ENCODE measurements around the gene P2RX1.

Gene P2RX1

GRCh38 chr17:3956983-3957382 lies 40.7 kb upstream of the P2RX1 start:
- Histone ChIP-seq H3K9me3 (replicated peaks in 1 of 2; ENCODE audit: control insufficient read depth in 2 of 2, insufficient read depth in 1 of 2, low read depth in 1 of 2, low read length in 2 of 2) (no peaks in the 10 kb centered on the region), H2BK15ac (ENCODE audit: low read length) (no peak overlapping the region), H2BK120ac (ENCODE audit: low read depth, low read length) (no peak overlapping the region), H3K9ac (ENCODE audit: low read depth, low read length, poor library complexity) (peak overlapping the region; percentile 64), H3K18ac (ENCODE audit: low read length) (no peak overlapping the region), H3K27me3 (ENCODE audit: control insufficient read depth in 3 of 3, insufficient read depth in 3 of 3, low read depth in 1 of 3, low read length in 3 of 3) (peaks cover 0 to 58% (median 9%) of the 10 kb centered on the region in 3 experiments), H2BK5ac (ENCODE audit: low read length) (no peak overlapping the region), H3K23ac (ENCODE audit: low read depth, low read length, poor library complexity) (no peak overlapping the region), H3K4me2 (ENCODE audit: insufficient read depth, low read length, poor library complexity, severe bottlenecking) (no peak overlapping the region), H2BK12ac (ENCODE audit: low read length) (no peak overlapping the region), H3K4ac (ENCODE audit: low read length) (no peak overlapping the region), H2AFZ (ENCODE audit: low read length) (no peak overlapping the region), H3K27ac (replicated peaks; ENCODE audit: low read length) (no peak overlapping the region), H2AK5ac (ENCODE audit: low read depth, low read length) (no peak overlapping the region), H3K36me3 (replicated peaks in 1 of 2; ENCODE audit: control insufficient read depth in 2 of 2, insufficient read depth in 2 of 2, low read length in 2 of 2) (no peaks in the 10 kb centered on the region), H4K91ac (ENCODE audit: low read depth, low read length, poor library complexity) (no peak overlapping the region), H4K8ac (ENCODE audit: low read depth, low read length) (no peak overlapping the region), H3K14ac (ENCODE audit: low read length) (no peak overlapping the region), H3K79me1 (ENCODE audit: low read depth, low read length) (no peaks in the 10 kb centered on the region), H3K4me3 (ENCODE audit: low read length in 2 of 2) (no peak overlapping the region), H3K4me1 (ENCODE audit: control insufficient read depth in 2 of 2, insufficient read depth in 1 of 2, low read depth in 1 of 2, low read length in 2 of 2) (peaks cover 0 to 4% of the 10 kb centered on the region in 2 donors)
- WGBS, 2 donors (ENCODE audit: extremely low coverage in 2 of 2, insufficient read length in 2 of 2, insufficient replicate concordance in 1 of 2): no CpG with 5 or more reads among the region's 12 CpGs
- DNase-seq (ENCODE audit: low spot score): no peak

DNA sequence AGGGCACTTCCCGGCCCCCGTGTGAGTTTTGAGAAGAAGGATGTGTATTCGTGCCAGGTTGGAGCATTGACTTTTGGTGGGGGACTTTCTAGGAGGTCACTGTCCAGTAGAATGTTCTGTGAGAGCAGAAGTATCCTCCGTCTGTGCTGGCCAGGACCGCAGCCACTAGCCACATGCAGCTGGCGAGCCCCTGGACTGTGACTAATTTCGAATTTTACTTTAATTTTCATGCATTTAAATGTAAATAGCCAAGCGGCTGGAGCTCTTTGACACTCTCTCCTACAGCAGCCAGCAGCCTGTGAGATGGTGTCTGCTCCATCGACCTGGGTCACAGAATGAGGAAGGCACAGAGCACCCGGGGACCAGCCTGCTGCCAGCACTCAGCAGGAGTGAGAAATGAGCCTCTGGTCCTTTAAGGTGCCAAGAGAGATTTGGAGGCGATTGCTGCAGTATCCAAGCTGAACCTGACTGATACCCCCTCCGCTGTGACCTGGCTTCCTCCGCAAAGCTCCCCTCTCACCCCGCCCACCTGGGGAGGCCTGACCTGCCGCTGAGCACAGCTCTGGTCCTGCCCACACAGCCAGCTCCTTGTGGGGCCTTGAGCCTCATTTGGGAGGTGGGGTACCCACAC lies 40.2 kb upstream of the P2RX1 start:
- no peak overlapping the region for H2BK12ac ChIP-seq (ENCODE audit: low read length)
- no peak overlapping the region for H4K91ac ChIP-seq (ENCODE audit: low read depth, low read length, poor library complexity)
- no peak overlapping the region for H3K18ac ChIP-seq (ENCODE audit: low read length)
- no peak overlapping the region for H2BK15ac ChIP-seq (ENCODE audit: low read length)
- no peak overlapping the region for H3K4me2 ChIP-seq (ENCODE audit: insufficient read depth, low read length, poor library complexity, severe bottlenecking)
- H2BK120ac ChIP-seq (ENCODE audit: low read depth, low read length): no peak overlapping the region
- H3K23ac ChIP-seq (ENCODE audit: low read depth, low read length, poor library complexity): no peak overlapping the region
- no peaks in the 10 kb centered on the region for H3K36me3 ChIP-seq (replicated peaks in 1 of 2; ENCODE audit: control insufficient read depth in 2 of 2, insufficient read depth in 2 of 2, low read length in 2 of 2)
- H3K79me1 ChIP-seq (ENCODE audit: low read depth, low read length): no peaks in the 10 kb centered on the region
- no peaks in the 10 kb centered on the region for H3K9me3 ChIP-seq (replicated peaks in 1 of 2; ENCODE audit: control insufficient read depth in 2 of 2, insufficient read depth in 1 of 2, low read depth in 1 of 2, low read length in 2 of 2)
- DNase-seq (ENCODE audit: low spot score): no peak
- no peak overlapping the region for H3K4ac ChIP-seq (ENCODE audit: low read length)
- no peak overlapping the region for H3K9ac ChIP-seq (ENCODE audit: low read depth, low read length, poor library complexity)
- peaks cover 0 to 4% of the 10 kb centered on the region in 2 donors for H3K4me1 ChIP-seq (ENCODE audit: control insufficient read depth in 2 of 2, insufficient read depth in 1 of 2, low read depth in 1 of 2, low read length in 2 of 2)
- H3K27ac ChIP-seq (replicated peaks; ENCODE audit: low read length): no peak overlapping the region
- H3K14ac ChIP-seq (ENCODE audit: low read length): no peak overlapping the region
- no peak overlapping the region for H2BK5ac ChIP-seq (ENCODE audit: low read length)
- no peak overlapping the region for H3K4me3 ChIP-seq (ENCODE audit: low read length in 2 of 2)
- H2AFZ ChIP-seq (ENCODE audit: low read length): no peak overlapping the region
- no CpG with 5 or more reads among the region's 15 CpGs for WGBS, 2 donors (ENCODE audit: extremely low coverage in 2 of 2, insufficient read length in 2 of 2, insufficient replicate concordance in 1 of 2)
- H4K8ac ChIP-seq (ENCODE audit: low read depth, low read length): no peak overlapping the region
- no peak overlapping the region for H2AK5ac ChIP-seq (ENCODE audit: low read depth, low read length)
- H3K27me3 ChIP-seq (ENCODE audit: control insufficient read depth in 3 of 3, insufficient read depth in 3 of 3, low read depth in 1 of 3, low read length in 3 of 3): peaks cover 0 to 53% (median 3%) of the 10 kb centered on the region in 3 experiments

DNA sequence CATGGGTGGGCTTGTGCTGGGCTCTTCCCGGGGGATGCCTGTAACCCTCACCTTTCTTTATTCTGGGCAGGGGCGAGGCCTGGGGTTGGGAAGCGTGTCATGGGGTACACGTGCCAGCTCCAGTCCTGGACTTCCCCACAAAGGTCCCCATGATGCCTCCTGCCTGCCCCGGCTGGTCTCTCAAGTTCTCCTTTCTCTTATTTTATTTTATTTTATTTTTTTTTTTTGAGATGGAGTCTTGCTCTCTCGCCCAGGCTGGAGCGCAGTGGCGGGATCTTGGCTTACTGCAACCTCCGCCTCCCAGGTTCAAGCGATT lies 39.4 kb upstream of the P2RX1 start:
- Histone ChIP-seq H3K4me3 (ENCODE audit: low read length in 2 of 2) (no peak overlapping the region), H3K79me1 (ENCODE audit: low read depth, low read length) (no peaks in the 10 kb centered on the region), H3K9me3 (replicated peaks in 1 of 2; ENCODE audit: control insufficient read depth in 2 of 2, insufficient read depth in 1 of 2, low read depth in 1 of 2, low read length in 2 of 2) (no peaks in the 10 kb centered on the region), H4K8ac (ENCODE audit: low read depth, low read length) (no peak overlapping the region), H3K27ac (replicated peaks; ENCODE audit: low read length) (no peak overlapping the region), H2AFZ (ENCODE audit: low read length) (no peak overlapping the region), H3K9ac (ENCODE audit: low read depth, low read length, poor library complexity) (no peak overlapping the region), H3K14ac (ENCODE audit: low read length) (no peak overlapping the region), H3K27me3 (ENCODE audit: control insufficient read depth in 3 of 3, insufficient read depth in 3 of 3, low read depth in 1 of 3, low read length in 3 of 3) (peaks cover 0 to 45% (median 0%) of the 10 kb centered on the region in 3 experiments), H4K91ac (ENCODE audit: low read depth, low read length, poor library complexity) (no peak overlapping the region), H3K18ac (ENCODE audit: low read length) (no peak overlapping the region), H3K36me3 (replicated peaks in 1 of 2; ENCODE audit: control insufficient read depth in 2 of 2, insufficient read depth in 2 of 2, low read length in 2 of 2) (no peaks in the 10 kb centered on the region), H3K4me1 (ENCODE audit: control insufficient read depth in 2 of 2, insufficient read depth in 1 of 2, low read depth in 1 of 2, low read length in 2 of 2) (peaks cover 0 to 4% of the 10 kb centered on the region in 2 donors), H2BK120ac (ENCODE audit: low read depth, low read length) (no peak overlapping the region), H2BK5ac (ENCODE audit: low read length) (no peak overlapping the region), H2AK5ac (ENCODE audit: low read depth, low read length) (no peak overlapping the region), H3K4me2 (ENCODE audit: insufficient read depth, low read length, poor library complexity, severe bottlenecking) (no peak overlapping the region), H3K23ac (ENCODE audit: low read depth, low read length, poor library complexity) (no peak overlapping the region), H2BK15ac (ENCODE audit: low read length) (no peak overlapping the region), H2BK12ac (ENCODE audit: low read length) (no peak overlapping the region), H3K4ac (ENCODE audit: low read length) (no peak overlapping the region)
- DNase-seq (ENCODE audit: low spot score): no peak
- WGBS, 2 donors (ENCODE audit: extremely low coverage in 2 of 2, insufficient read length in 2 of 2, insufficient replicate concordance in 1 of 2): no CpG with 5 or more reads among the region's 10 CpGs

DNA sequence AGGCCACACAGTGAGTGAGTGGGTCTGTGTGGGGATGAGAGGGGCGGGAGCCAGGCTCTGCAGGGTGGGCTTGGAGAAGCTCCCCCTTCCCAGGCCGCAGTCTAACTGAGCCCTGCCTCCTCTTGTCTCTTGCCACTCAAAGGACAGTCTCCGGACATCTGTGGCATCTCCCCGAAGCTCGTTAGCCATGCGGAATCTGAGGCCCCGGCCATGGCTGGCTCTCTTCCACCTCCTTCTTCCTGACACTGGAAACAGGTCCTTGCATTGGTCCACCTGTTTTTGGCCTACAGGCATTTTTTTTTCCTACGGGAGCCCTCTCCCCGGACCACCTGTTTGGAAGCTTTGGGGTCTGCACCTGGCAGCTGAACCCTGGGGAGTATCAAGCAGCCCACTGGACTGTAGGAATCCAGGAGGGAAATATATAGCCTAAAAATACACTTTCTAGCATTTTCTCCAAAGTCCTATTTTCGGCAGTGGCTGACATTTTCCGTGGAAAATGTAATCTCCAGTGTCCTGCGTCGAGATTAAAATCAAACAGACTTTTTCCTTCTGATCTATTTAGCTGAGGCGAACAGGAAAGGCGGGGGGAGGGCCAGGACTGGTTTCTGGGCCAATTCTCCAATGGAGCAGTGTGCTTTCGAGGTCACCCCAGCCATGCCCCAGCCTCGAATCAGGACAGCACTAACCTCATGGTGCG lies 38.9 kb upstream of the P2RX1 start:
- no peak overlapping the region for H3K9ac ChIP-seq (ENCODE audit: low read depth, low read length, poor library complexity)

More for the DNA sequence above, 38.9 kb upstream of the P2RX1 start:
- H4K8ac ChIP-seq (ENCODE audit: low read depth, low read length): no peak overlapping the region
- H3K4ac ChIP-seq (ENCODE audit: low read length): no peak overlapping the region
- H4K91ac ChIP-seq (ENCODE audit: low read depth, low read length, poor library complexity): no peak overlapping the region
- no peak overlapping the region for H2AFZ ChIP-seq (ENCODE audit: low read length)
- H3K23ac ChIP-seq (ENCODE audit: low read depth, low read length, poor library complexity): no peak overlapping the region
- WGBS, 2 donors (ENCODE audit: extremely low coverage in 2 of 2, insufficient read length in 2 of 2, insufficient replicate concordance in 1 of 2): no CpG with 5 or more reads among the region's 18 CpGs
- no peak overlapping the region for H2BK5ac ChIP-seq (ENCODE audit: low read length)
- no peak overlapping the region for H3K4me3 ChIP-seq (ENCODE audit: low read length in 2 of 2)
- peaks cover 0 to 4% of the 10 kb centered on the region in 2 donors for H3K4me1 ChIP-seq (ENCODE audit: control insufficient read depth in 2 of 2, insufficient read depth in 1 of 2, low read depth in 1 of 2, low read length in 2 of 2)
- peak overlapping the region; percentile 90 for H2BK15ac ChIP-seq (ENCODE audit: low read length)
- no peak overlapping the region for H3K27ac ChIP-seq (replicated peaks; ENCODE audit: low read length)
- H2AK5ac ChIP-seq (ENCODE audit: low read depth, low read length): no peak overlapping the region
- H2BK120ac ChIP-seq (ENCODE audit: low read depth, low read length): no peak overlapping the region
- H3K14ac ChIP-seq (ENCODE audit: low read length): no peak overlapping the region
- no peaks in the 10 kb centered on the region for H3K79me1 ChIP-seq (ENCODE audit: low read depth, low read length)
- peak overlapping the region; percentile 52 for H3K18ac ChIP-seq (ENCODE audit: low read length)
- no peak overlapping the region for H2BK12ac ChIP-seq (ENCODE audit: low read length)
- H3K27me3 ChIP-seq (ENCODE audit: control insufficient read depth in 3 of 3, insufficient read depth in 3 of 3, low read depth in 1 of 3, low read length in 3 of 3): peaks cover 0 to 40% (median 0%) of the 10 kb centered on the region in 3 experiments
- H3K4me2 ChIP-seq (ENCODE audit: insufficient read depth, low read length, poor library complexity, severe bottlenecking): no peak overlapping the region
- DNase-seq (ENCODE audit: low spot score): no peak
- H3K36me3 ChIP-seq (replicated peaks in 1 of 2; ENCODE audit: control insufficient read depth in 2 of 2, insufficient read depth in 2 of 2, low read length in 2 of 2): no peaks in the 10 kb centered on the region
- no peaks in the 10 kb centered on the region for H3K9me3 ChIP-seq (replicated peaks in 1 of 2; ENCODE audit: control insufficient read depth in 2 of 2, insufficient read depth in 1 of 2, low read depth in 1 of 2, low read length in 2 of 2)

All from neuronal stem cell (in vitro differentiated cells).